ENCODE data around the gene APBA2.

APBA2 gene

DNA sequence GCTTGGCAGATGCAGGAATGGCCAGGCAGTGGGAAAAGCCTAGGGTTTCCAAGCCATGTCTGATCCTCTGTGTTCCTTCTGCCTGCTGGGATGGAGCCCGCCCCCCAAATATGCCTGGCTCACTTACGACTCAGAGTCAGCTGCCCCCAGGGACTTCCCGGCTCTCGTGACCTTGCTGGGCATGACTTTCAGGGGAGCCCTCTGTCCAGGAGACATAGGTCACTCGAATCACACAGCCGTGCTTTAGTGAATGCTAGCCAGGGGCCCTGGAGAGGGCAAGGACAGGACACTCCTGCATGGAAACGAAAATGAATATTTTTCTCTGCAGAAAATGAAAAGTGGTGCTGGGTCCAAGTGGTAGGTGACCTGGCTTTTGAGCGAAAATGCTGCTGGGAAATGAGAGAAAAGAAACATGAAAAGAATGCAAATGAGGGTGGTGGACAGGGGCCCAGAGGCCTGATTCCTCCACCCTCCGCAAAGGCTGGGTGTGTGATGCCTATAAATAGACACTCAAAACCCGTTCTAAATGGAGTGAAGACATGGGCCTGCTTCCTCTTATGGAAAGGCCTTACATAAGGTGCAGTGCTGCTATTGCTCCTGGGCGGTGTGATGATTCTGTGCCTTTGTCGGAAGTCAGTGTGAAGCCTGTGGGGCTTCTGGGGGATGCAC lies 107.4 kb downstream of the APBA2 start:
- Histone ChIP-seq H3K4me2 (ENCODE audit: low read length) (no peak overlapping the region), H3K27me3 (ENCODE audit: low read depth, low read length) (no peaks in the 10 kb centered on the region), H3K36me3 (replicated peaks; ENCODE audit: low read depth, low read length) (no peaks in the 10 kb centered on the region), H3K27ac (ENCODE audit: low read length) (no peak overlapping the region), H3K9me3 (ENCODE audit: insufficient read depth, low read length) (no peaks in the 10 kb centered on the region), H3K4me3 (ENCODE audit: low read length) (no peak overlapping the region), H3K4me1 (ENCODE audit: low read length) (peaks cover 24% of the 10 kb centered on the region), H4K20me1 (ENCODE audit: insufficient read depth, low read length) (no peaks in the 10 kb centered on the region), H3K79me2 (ENCODE audit: low read length) (no peaks in the 10 kb centered on the region), H3K9ac (ENCODE audit: low read length) (no peak overlapping the region), H2AFZ (ENCODE audit: low read depth, low read length) (no peak overlapping the region)
- no peak for TF ChIP-seq EZH2phosphoT487 (IDR thresholded peaks at IDR 0.05; ENCODE audit: low read depth)
- TF ChIP-seq, protein P1, sequence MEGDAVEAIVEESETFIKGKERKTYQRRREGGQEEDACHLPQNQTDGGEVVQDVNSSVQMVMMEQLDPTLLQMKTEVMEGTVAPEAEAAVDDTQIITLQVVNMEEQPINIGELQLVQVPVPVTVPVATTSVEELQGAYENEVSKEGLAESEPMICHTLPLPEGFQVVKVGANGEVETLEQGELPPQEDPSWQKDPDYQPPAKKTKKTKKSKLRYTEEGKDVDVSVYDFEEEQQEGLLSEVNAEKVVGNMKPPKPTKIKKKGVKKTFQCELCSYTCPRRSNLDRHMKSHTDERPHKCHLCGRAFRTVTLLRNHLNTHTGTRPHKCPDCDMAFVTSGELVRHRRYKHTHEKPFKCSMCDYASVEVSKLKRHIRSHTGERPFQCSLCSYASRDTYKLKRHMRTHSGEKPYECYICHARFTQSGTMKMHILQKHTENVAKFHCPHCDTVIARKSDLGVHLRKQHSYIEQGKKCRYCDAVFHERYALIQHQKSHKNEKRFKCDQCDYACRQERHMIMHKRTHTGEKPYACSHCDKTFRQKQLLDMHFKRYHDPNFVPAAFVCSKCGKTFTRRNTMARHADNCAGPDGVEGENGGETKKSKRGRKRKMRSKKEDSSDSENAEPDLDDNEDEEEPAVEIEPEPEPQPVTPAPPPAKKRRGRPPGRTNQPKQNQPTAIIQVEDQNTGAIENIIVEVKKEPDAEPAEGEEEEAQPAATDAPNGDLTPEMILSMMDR (IDR thresholded peaks at IDR 0.05; ENCODE audit: low read depth, low read length): no peak

DNA sequence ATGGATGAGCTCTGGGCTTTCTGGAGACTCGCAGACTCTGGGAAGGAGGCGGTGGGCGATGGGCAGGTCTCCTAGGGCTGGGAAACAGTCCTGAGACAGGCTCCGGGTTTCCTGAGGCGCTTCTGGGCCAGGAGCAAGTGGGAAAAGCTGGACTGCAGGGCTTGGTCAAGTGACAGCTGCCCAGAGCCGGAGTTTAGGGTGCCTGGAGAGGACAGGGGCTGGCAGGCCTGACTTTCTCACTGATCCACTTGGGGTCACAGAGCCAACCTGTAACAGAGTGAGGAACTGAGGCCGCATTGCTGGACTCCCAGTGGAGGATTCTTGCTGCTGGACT lies 107.9 kb downstream of the APBA2 start:
- Histone ChIP-seq H3K4me1 (ENCODE audit: low read length) (peaks cover 24% of the 10 kb centered on the region), H3K4me2 (ENCODE audit: low read length) (no peak overlapping the region)

DNA sequence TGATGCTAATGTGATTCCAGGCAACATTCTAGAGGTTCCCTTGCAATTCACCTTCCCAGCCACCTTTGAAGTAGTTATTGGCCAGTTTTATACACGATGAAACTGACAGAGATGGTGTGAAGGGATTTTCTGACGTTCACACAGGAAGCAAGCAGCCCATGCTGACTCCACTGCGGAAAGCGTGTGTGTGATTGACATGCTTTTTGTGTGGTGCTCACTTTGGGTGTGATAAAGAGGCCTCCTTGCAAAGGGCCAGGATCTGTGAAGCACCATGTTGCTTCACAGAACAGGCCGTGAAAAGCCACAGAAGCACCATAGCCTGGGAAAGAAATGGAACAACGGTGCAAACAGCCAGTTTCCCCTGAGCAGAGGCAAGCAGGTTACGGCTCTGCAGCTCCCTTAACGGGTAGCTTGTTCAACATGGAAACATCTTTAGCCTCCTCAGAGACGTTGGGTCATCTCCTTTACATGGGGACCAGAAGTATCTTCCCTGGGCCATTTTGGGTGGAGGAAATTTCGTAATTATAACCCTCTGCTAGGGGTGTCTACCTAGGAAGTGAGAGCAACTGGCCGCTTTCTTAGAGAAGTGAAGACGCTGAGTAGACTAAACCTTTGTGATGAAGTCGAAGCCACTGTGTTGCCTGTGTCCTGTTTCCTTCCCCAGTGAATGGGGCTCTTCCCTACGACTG lies 108.5 kb downstream of the APBA2 start:
- H4K20me1 ChIP-seq (ENCODE audit: insufficient read depth, low read length): no peaks in the 10 kb centered on the region
- no peak overlapping the region for H2AFZ ChIP-seq (ENCODE audit: low read depth, low read length)
- H3K4me1 ChIP-seq (ENCODE audit: low read length): peaks cover 24% of the 10 kb centered on the region
- no peak overlapping the region for H3K4me2 ChIP-seq (ENCODE audit: low read length)
- H3K9me3 ChIP-seq (ENCODE audit: insufficient read depth, low read length): no peaks in the 10 kb centered on the region
- H3K27ac ChIP-seq (ENCODE audit: low read length): no peak overlapping the region
- H3K36me3 ChIP-seq (replicated peaks; ENCODE audit: low read depth, low read length): no peaks in the 10 kb centered on the region
- no peak overlapping the region for H3K9ac ChIP-seq (ENCODE audit: low read length)
- no peak for TF ChIP-seq EZH2phosphoT487 (IDR thresholded peaks at IDR 0.05; ENCODE audit: low read depth)
- TF ChIP-seq, protein P1 (IDR thresholded peaks at IDR 0.05; ENCODE audit: low read depth, low read length): no peak
- H3K4me3 ChIP-seq (ENCODE audit: low read length): no peak overlapping the region
- H3K27me3 ChIP-seq (ENCODE audit: low read depth, low read length): no peaks in the 10 kb centered on the region
- no peaks in the 10 kb centered on the region for H3K79me2 ChIP-seq (ENCODE audit: low read length)

More for the DNA sequence above, 107.9 kb downstream of the APBA2 start:
- Histone ChIP-seq H3K9me3 (ENCODE audit: insufficient read depth, low read length) (no peaks in the 10 kb centered on the region), H3K27me3 (ENCODE audit: low read depth, low read length) (no peaks in the 10 kb centered on the region), H3K4me3 (ENCODE audit: low read length) (no peak overlapping the region), H2AFZ (ENCODE audit: low read depth, low read length) (no peak overlapping the region), H3K79me2 (ENCODE audit: low read length) (no peaks in the 10 kb centered on the region), H3K36me3 (replicated peaks; ENCODE audit: low read depth, low read length) (no peaks in the 10 kb centered on the region), H3K9ac (ENCODE audit: low read length) (no peak overlapping the region), H4K20me1 (ENCODE audit: insufficient read depth, low read length) (no peaks in the 10 kb centered on the region), H3K27ac (ENCODE audit: low read length) (no peak overlapping the region)
- no peak for TF ChIP-seq EZH2phosphoT487 (IDR thresholded peaks at IDR 0.05; ENCODE audit: low read depth)
- TF ChIP-seq, protein P1 (IDR thresholded peaks at IDR 0.05; ENCODE audit: low read depth, low read length): no peak

DNA sequence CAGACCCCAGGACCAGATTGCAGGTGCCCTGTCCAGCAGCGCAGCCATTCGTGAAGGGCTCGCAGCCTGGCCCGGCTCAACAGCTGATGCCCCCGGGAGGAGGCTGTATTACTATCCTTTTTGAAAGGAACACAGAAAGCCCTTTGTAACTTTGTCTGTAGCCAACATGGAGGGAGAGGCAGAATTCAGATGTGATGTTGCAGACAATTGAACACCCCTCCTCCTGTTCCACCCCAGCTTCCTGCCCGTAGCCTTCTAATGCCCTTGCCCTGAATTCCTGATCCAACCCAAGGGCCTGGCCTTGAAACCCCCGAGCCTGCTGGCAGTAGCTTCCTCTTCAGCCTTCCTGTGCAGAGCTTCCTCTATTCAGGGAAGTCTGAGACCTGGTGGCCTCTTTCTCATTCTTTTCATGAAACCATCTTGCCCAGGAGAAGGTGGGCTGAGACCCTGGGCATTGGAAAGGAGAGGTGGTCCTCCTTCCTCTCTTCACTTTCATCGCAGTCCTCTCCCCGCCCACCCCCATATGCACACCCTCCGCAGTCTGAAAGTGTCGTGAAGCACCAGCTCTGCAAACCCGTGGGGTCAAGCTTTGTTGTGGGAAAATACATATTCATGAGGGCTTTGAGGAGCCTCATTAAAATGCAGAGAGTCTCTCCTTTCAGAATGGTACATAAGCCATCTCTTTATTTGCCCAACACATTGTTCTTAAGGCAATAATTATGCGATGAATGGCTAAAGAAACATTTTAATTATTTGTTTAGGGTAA lies 109.2 kb downstream of the APBA2 start:
- Histone ChIP-seq H3K36me3 (replicated peaks; ENCODE audit: low read depth, low read length) (no peaks in the 10 kb centered on the region), H3K4me1 (ENCODE audit: low read length) (peaks cover 24% of the 10 kb centered on the region), H3K27me3 (ENCODE audit: low read depth, low read length) (no peaks in the 10 kb centered on the region), H3K4me2 (ENCODE audit: low read length) (peak overlapping the region; percentile 20), H3K27ac (ENCODE audit: low read length) (no peak overlapping the region), H4K20me1 (ENCODE audit: insufficient read depth, low read length) (no peaks in the 10 kb centered on the region), H3K79me2 (ENCODE audit: low read length) (no peaks in the 10 kb centered on the region), H3K4me3 (ENCODE audit: low read length) (no peak overlapping the region), H2AFZ (ENCODE audit: low read depth, low read length) (no peak overlapping the region), H3K9ac (ENCODE audit: low read length) (no peak overlapping the region), H3K9me3 (ENCODE audit: insufficient read depth, low read length) (no peaks in the 10 kb centered on the region)
- no peak for TF ChIP-seq EZH2phosphoT487 (IDR thresholded peaks at IDR 0.05; ENCODE audit: low read depth)
- TF ChIP-seq, protein P1 (IDR thresholded peaks at IDR 0.05; ENCODE audit: low read depth, low read length): no peak
